Trophoblast cell (in vitro differentiated cells and primary cell): ENCODE results near the gene PODN.

ENCODE experiments used
- DNase-seq, 2 donors: peaks; one replicate each; pipeline ENCODE4 v3.0.0-alpha.2; 2016
- H2AFZ ChIP-seq: 2 replicates; pipeline ENCODE4 v1.6.1; 2013; ENCODE audit warnings: low read length, moderate library complexity, mild to moderate bottlenecking; ENCODE audit not compliant: insufficient read depth, poor library complexity
- H2AK5ac ChIP-seq: 2 replicates; pipeline ENCODE4 v1.6.1; 2013; ENCODE audit warnings: mild to moderate bottlenecking, low read length
- H2BK120ac ChIP-seq: 2 replicates; pipeline ENCODE4 v1.6.1; 2013; ENCODE audit warnings: low read length, mild to moderate bottlenecking, moderate library complexity; ENCODE audit not compliant: insufficient read depth, poor library complexity
- H2BK12ac ChIP-seq: 2 replicates; pipeline ENCODE4 v1.6.1; 2013; ENCODE audit warnings: mild to moderate bottlenecking, low read length, moderate library complexity
- H2BK5ac ChIP-seq: 2 replicates; pipeline ENCODE4 v1.6.1; 2013; ENCODE audit warnings: low read length, low read depth, moderate library complexity, mild to moderate bottlenecking; ENCODE audit not compliant: poor library complexity
- H3K14ac ChIP-seq: 2 replicates; pipeline ENCODE4 v1.6.1; 2013; ENCODE audit warnings: mild to moderate bottlenecking, low read length
- H3K18ac ChIP-seq: 2 replicates; pipeline ENCODE4 v1.6.1; 2013; ENCODE audit warnings: mild to moderate bottlenecking, low read length
- H3K23ac ChIP-seq: 2 replicates; pipeline ENCODE4 v1.6.1; 2013; ENCODE audit warnings: low read length
- H3K27ac ChIP-seq: 2 replicates; pipeline ENCODE4 v1.5.1; 2013; ENCODE audit warnings: low read depth, mild to moderate bottlenecking, inconsistent platforms, low read length, moderate library complexity
- H3K27me3 ChIP-seq: 2 replicates; pipeline ENCODE4 v1.6.1; 2013; ENCODE audit warnings: inconsistent platforms, mild to moderate bottlenecking, low read length, moderate library complexity; ENCODE audit not compliant: insufficient read depth
- H3K36me3 ChIP-seq, 2 experiments: 1 replicate in 1 of 2; 2 replicates in 1 of 2; pipeline ENCODE4 v1.6.1; 2013; ENCODE audit warnings: low read length in 2 of 2, mild to moderate bottlenecking in 2 of 2, moderate library complexity in 1 of 2; ENCODE audit not compliant: insufficient read depth in 2 of 2, control insufficient read depth in 1 of 2
- H3K4ac ChIP-seq: 2 replicates; pipeline ENCODE4 v1.6.1; 2013; ENCODE audit warnings: low read depth, mild to moderate bottlenecking, low read length, moderate library complexity
- H3K4me1 ChIP-seq, 2 experiments: 1 replicate in 1 of 2; 2 replicates in 1 of 2; pipeline ENCODE4 v1.6.1; 2013; ENCODE audit warnings: low read length in 2 of 2, mild to moderate bottlenecking in 2 of 2, moderate library complexity in 1 of 2; ENCODE audit not compliant: insufficient read depth in 2 of 2, control insufficient read depth in 1 of 2
- H3K4me2 ChIP-seq: 2 replicates; pipeline ENCODE4 v1.6.1; 2013; ENCODE audit warnings: inconsistent platforms, mild to moderate bottlenecking, low read length, moderate library complexity
- H3K4me3 ChIP-seq: 2 replicates; pipeline ENCODE4 v1.5.1; 2013; ENCODE audit warnings: mild to moderate bottlenecking, low read depth, low read length, inconsistent platforms
- H3K79me1 ChIP-seq: one replicate; pipeline ENCODE4 v1.6.1; 2013; ENCODE audit warnings: low read length
- H3K79me2 ChIP-seq: 2 replicates; pipeline ENCODE4 v1.6.1; 2013; ENCODE audit warnings: low read length, mild to moderate bottlenecking; ENCODE audit not compliant: control insufficient read depth, insufficient read depth, poor library complexity
- H3K9ac ChIP-seq: 2 replicates; pipeline ENCODE4 v1.6.1; 2013; ENCODE audit warnings: mild to moderate bottlenecking, low read length
- H3K9me3 ChIP-seq: 2 replicates; pipeline ENCODE4 v1.6.1; 2013; ENCODE audit warnings: low read depth, mild to moderate bottlenecking, control low read depth, inconsistent platforms, low read length; ENCODE audit not compliant: insufficient read depth
- H4K12ac ChIP-seq: 2 replicates; pipeline ENCODE4 v1.6.1; 2013; ENCODE audit warnings: low read depth, mild to moderate bottlenecking, low read length, moderate library complexity
- H4K8ac ChIP-seq: 2 replicates; pipeline ENCODE4 v1.6.1; 2013; ENCODE audit warnings: low read depth, mild to moderate bottlenecking, low read length, moderate library complexity
- H4K91ac ChIP-seq: one replicate; pipeline ENCODE4 v1.6.1; 2013; ENCODE audit warnings: low read depth, mild to moderate bottlenecking, low read length, moderate library complexity
- WGBS: extraction: QIAGEN DNeasy Blood & Tissue Kit; methylation state at CpG from one replicate; pipeline ENCODE4 v1.1.7; 2013; ENCODE audit warnings: missing lambda C conversion rate; ENCODE audit not compliant: insufficient read length, insufficient coverage; ENCODE audit errors: extremely low coverage; 5-methylcytosine and 5-hydroxymethylcytosine counted together

Gene PODN

GRCh38 chr1:53080769-53081168 is 18.8 kb downstream of the PODN start:
- Histone ChIP-seq H3K36me3 (no peaks in the 10 kb centered on the region), H3K27me3 (no peaks in the 10 kb centered on the region), H4K91ac (no peak overlapping the region), H4K12ac (no peak overlapping the region), H3K79me1 (no peaks in the 10 kb centered on the region), H2AFZ (no peak overlapping the region), H2AK5ac (no peak overlapping the region), H3K4me3 (no peak overlapping the region), H3K18ac (no peak overlapping the region), H3K79me2 (no peaks in the 10 kb centered on the region), H3K9ac (no peak overlapping the region), H2BK120ac (no peak overlapping the region), H3K4me2 (no peak overlapping the region), H2BK12ac (no peak overlapping the region), H2BK5ac (no peak overlapping the region), H3K27ac (no peak overlapping the region), H3K4me1 (no peaks in the 10 kb centered on the region), H3K23ac (no peak overlapping the region), H3K9me3 (peaks cover 4% of the 10 kb centered on the region), H3K4ac (no peak overlapping the region), H3K14ac (no peak overlapping the region), H4K8ac (no peak overlapping the region)
- DNase-seq = no peak
- WGBS = no CpG with 5 or more reads among the region's 15 CpGs

- H3K79me2 ChIP-seq = no peaks in the 10 kb centered on the region
- H2AFZ ChIP-seq = no peak overlapping the region
- no peak overlapping the region for H3K4ac ChIP-seq
- no peak overlapping the region for H3K4me2 ChIP-seq
- DNase-seq = no peak
- no peak overlapping the region for H3K18ac ChIP-seq
- H4K91ac ChIP-seq = no peak overlapping the region
- no peak overlapping the region for H3K4me3 ChIP-seq
- WGBS = no CpG with 5 or more reads among the region's 14 CpGs
- H3K36me3 ChIP-seq = no peaks in the 10 kb centered on the region
- H3K27ac ChIP-seq = no peak overlapping the region
- H3K27me3 ChIP-seq = no peaks in the 10 kb centered on the region
- H4K8ac ChIP-seq = no peak overlapping the region
- H2BK5ac ChIP-seq = no peak overlapping the region
- H3K4me1 ChIP-seq = no peaks in the 10 kb centered on the region
- H3K9ac ChIP-seq = no peak overlapping the region
- no peak overlapping the region for H2AK5ac ChIP-seq
- no peaks in the 10 kb centered on the region for H3K79me1 ChIP-seq
- H3K9me3 ChIP-seq = peaks cover 4% of the 10 kb centered on the region
- H2BK12ac ChIP-seq = no peak overlapping the region
- no peak overlapping the region for H3K14ac ChIP-seq
- H3K23ac ChIP-seq = no peak overlapping the region
- no peak overlapping the region for H4K12ac ChIP-seq
- no peak overlapping the region for H2BK120ac ChIP-seq
Observed at GRCh38 chr1:53081384-53082066, 19.5 kb downstream of the PODN start.

- H3K4me2 ChIP-seq = no peak overlapping the region
- H2BK5ac ChIP-seq = no peak overlapping the region
- H3K79me2 ChIP-seq = no peaks in the 10 kb centered on the region
- no peak overlapping the region for H4K12ac ChIP-seq
- no peak overlapping the region for H4K91ac ChIP-seq
- no peak overlapping the region for H3K23ac ChIP-seq
- no peak overlapping the region for H3K18ac ChIP-seq
- no peak overlapping the region for H3K9ac ChIP-seq
- peaks cover 0 to 3% of the 10 kb centered on the region in 2 experiments for H3K4me1 ChIP-seq
- H3K27me3 ChIP-seq = no peaks in the 10 kb centered on the region
- H3K27ac ChIP-seq = no peak overlapping the region
- no peaks in the 10 kb centered on the region for H3K79me1 ChIP-seq
- WGBS = no CpG with 5 or more reads among the region's 13 CpGs
- no peak overlapping the region for H2AFZ ChIP-seq
- no peak overlapping the region for H2AK5ac ChIP-seq
- no peak overlapping the region for H2BK120ac ChIP-seq
- no peak for DNase-seq
- H3K36me3 ChIP-seq = no peaks in the 10 kb centered on the region
- H3K14ac ChIP-seq = no peak overlapping the region
- no peak overlapping the region for H3K4ac ChIP-seq
- peaks cover 4% of the 10 kb centered on the region for H3K9me3 ChIP-seq
- peak overlapping the region; percentile 29 for H3K4me3 ChIP-seq
- no peak overlapping the region for H4K8ac ChIP-seq
- H2BK12ac ChIP-seq = no peak overlapping the region
Observed at GRCh38 chr1:53082826-53083455, 20.9 kb downstream of the PODN start.

- no peak overlapping the region for H3K4me2 ChIP-seq
Observed at GRCh38 chr1:53083636-53084588, 21.9 kb downstream of the PODN start.

More at GRCh38 chr1:53083636-53084588, 21.9 kb downstream of the PODN start:
- Histone ChIP-seq H2BK120ac (no peak overlapping the region), H4K8ac (no peak overlapping the region), H3K4me1 (peaks cover 0 to 3% of the 10 kb centered on the region in 2 experiments), H3K9ac (no peak overlapping the region), H2AK5ac (no peak overlapping the region), H2BK5ac (no peak overlapping the region), H4K12ac (no peak overlapping the region), H3K23ac (no peak overlapping the region), H3K27me3 (no peaks in the 10 kb centered on the region), H3K36me3 (no peaks in the 10 kb centered on the region), H2BK12ac (no peak overlapping the region), H3K79me2 (no peaks in the 10 kb centered on the region), H3K4me3 (no peak overlapping the region), H3K4ac (no peak overlapping the region), H4K91ac (no peak overlapping the region), H3K18ac (no peak overlapping the region), H3K14ac (no peak overlapping the region), H3K9me3 (peaks cover 1% of the 10 kb centered on the region), H3K79me1 (no peaks in the 10 kb centered on the region), H3K27ac (no peak overlapping the region), H2AFZ (no peak overlapping the region)
- DNase-seq = no peak
- WGBS = no CpG with 5 or more reads among the region's 17 CpGs
